ENCODE results near the gene DUSP8.

- TF ChIP-seq CTCF (IDR thresholded peaks at IDR 0.05 in 2 of 3, conservative IDR thresholded peaks at IDR 0.05 in 1 of 3; ENCODE audit: borderline replicate concordance in 1 of 3, insufficient read depth in 1 of 3, low read depth in 2 of 3, low read length in 2 of 3) (no peak), POLR2AphosphoS5 (IDR thresholded peaks at IDR 0.05; ENCODE audit: low read depth, low read length) (no peak), CBX3 (IDR thresholded peaks at IDR 0.05; ENCODE audit: low read depth) (no peak), JUND (IDR thresholded peaks at IDR 0.05) (no peak), REST (IDR thresholded peaks at IDR 0.05; ENCODE audit: low read depth) (no peak), ZFX (IDR thresholded peaks at IDR 0.05) (no peak), ATF3 (IDR thresholded peaks at IDR 0.05) (no peak), TCF7L2 (IDR thresholded peaks at IDR 0.05; ENCODE audit: borderline replicate concordance, extremely low read depth, insufficient read depth, insufficient read length) (no peak), POLR2A (IDR thresholded peaks at IDR 0.05; ENCODE audit: borderline replicate concordance, extremely low read depth, insufficient read depth, insufficient read length) (no peak), SIN3A (IDR thresholded peaks at IDR 0.05; ENCODE audit: low read depth) (no peak), EGR1 (IDR thresholded peaks at IDR 0.05; ENCODE audit: low read depth) (no peak)
These were observed 4.8 kb upstream of the DUSP8 start for GRCh38 chr11:1576825-1577224.

Measured in HCT116 (cell line).